COR-L47 (cell line): ENCODE results near the gene SETBP1.
"Not testable (repeated sequence)": the region's sequence is repeated elsewhere in the genome, so short reads cannot be mapped to it uniquely, and the experiment has no call there.

Experiments used
- DNase-seq: peaks from one replicate; lab custom pipeline; 2025; lab: John Stamatoyannopoulos, UW

Gene SETBP1

DNA sequence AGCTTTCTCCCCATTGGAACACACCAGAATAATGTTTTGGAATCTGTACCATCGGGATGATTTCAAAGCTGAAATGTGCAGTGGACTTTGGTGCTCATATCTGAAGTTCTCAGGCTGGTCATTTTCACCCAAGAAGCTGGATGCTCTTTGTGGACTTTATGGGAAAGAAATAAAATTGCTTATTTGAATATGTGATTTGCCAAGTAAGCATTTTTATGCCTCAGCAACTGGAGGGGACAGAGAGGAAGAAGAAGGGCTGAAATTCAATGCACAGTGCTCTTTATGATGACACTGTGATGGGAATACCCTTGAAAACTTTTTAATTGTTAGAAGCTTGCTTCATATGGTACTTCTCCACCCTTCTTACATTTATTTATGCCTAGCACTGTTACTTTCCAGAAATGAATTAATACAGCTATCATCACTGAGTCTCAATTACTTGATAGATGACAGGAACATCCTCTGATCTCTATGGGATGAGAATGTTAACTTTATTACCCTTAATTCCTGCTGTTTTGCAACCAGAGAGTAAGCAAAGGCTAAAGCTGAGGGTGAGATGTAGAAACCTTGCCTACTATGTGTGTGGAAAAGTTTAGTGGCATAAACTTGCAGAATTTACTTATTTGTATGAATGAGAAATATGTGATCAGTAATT, 23.6 kb downstream of the SETBP1 start:
- no peak for DNase-seq

DNA sequence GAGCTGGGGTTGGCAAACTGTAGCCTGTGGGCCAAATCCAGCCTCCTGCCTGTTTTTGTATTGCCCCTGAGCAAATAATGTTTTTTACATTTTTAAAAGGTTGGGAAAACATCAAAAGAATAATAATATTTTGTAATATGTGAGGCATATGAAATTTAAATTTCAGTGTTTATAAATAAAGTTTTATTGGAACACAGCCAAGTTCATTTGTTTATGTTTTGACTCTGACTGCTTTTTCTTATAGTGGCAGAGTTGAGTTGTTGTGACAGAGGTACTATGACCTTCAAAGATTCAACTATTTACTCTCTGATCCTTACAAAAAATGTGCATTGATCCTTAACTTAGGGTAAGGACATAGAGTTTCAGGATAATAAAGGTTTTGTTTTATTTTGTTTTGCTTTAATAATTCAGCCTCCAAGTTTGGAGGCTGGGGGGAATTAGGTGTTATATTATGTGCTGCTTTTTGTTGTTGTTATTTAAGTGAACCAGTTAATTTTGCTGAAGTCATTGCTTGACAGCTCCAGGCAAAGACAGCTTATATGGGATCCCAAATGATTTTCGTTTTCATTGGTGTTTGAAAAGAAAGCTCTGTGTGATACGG, 24.5 kb downstream of the SETBP1 start:
- no peak for DNase-seq

DNA sequence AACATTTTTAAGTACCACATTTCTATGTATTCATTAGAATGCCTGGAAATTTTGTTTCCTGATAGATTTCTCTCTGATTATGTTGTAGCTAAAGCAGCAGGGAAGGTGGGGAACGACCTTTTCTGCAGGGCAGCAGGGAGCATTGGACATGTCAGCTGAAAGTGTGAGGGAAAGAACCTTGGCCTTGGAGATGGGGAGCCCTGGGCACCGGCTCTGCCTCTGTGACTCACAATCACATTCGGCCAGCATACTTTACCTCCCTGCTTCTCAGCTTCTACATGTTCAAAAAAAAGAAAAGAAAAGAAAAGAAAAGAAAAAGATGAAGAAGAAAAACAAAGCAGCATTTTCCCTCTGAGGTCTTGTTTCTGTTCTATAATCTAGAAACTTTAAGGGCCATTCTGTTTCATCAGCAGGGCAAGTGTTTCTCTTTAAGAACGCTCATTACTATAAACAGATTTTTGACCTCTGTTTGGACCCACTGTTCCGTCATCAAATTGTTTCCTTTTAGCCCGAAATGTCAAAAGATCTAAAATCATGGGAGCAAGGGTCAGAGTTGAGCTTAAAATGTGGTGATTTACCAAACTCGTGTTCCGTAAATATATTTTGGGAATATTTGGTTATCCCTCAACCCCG, 27.9 kb downstream of the SETBP1 start:
- no peak for DNase-seq

DNA sequence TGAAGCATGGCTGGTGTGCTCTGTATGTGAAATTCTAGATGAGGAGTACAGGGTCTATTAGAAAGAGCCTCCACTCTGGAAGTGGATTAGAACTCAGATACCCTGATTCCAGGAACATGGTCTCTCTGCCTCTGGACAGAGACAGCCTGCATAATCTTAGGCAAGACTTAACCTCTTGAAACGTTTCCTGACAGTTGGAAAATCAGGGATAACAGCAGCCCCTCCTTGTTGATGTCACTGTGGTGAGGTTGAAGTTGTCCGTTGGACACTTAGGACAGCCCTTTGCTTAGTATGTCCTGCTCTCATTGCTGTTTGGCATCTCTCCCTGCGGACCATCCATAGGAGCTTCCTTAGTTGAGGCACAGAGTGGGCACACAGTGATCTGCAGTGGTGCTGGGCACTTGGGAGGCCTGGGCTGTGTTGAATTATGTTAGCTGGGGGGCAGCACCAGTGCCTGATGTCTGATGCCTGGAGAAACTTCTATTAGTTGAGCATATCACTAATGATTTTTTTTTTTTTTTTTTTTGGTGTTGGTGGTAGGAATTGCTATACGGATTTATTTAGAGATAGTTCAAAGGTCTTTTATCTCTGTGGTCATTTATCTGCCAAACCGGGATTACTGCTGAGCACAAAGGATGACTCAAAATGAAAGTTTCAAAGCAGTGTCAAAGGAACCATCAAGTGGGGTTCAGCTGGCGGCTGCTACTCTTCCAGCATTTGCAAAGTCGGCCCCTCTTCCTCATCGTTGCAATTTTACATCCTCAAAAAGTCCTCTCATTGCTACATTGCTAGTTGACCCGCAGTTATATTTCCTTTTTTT, 28.8 kb downstream of the SETBP1 start:
- no peak for DNase-seq

DNA sequence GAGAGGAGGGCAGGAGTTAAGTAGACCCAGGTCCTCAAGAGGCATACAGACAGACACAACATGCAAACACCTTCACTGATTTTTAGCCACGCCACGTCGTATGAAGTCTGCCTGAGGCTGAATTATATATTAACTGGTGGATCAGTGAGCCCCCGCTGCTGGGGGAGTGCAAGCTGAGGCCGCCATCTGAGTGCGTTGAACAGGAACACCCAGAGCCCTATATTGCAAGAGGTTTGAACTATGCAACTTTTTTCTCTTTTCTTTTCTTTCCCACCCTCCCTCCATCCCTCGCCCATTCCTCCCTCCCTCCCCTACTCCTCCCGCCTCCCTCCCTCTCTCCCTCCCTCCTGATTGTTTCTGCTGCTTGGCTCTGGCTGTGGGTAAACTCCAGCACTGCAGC, 30.2 kb downstream of the SETBP1 start:
- DNase-seq: no peak

DNA sequence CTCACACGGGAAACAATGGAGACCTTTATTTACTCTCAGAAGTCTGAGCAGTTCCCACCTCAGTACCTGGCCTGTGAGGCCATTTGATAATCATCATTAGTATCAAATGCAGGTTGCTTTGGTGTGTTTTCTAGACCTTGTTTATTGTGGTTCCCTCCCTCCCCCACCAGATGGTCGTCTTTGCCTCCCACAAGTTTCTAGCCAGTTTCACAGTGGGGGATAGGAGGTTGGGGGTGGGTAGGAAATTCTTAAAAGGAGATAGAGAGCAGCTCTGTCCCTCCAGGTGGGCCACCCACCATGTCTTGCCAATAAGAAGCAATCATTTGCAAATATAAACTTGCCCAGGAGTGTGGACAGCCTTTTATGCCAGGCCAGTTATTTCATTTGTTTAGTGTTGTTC, 31.3 kb downstream of the SETBP1 start:
- DNase-seq: no peak

DNA sequence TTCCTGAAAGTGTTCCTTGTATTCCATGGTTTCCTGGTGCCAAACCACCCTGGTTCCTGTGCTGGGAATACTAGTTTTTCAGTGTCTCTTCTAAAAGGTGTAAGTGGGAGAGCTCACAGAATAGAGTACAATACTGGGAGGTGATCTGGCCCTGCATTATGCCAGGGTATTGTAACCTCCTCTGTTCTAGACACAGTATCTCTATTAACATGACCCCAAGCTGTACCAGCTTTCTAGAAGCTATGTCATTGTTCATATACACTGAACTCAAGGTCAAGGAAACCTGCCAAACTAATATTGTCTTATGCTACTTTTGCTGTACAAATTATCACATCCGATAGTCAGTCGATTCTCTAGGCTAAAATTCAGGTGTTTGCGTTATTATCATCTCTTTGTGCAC, 32.7 kb downstream of the SETBP1 start:
- DNase-seq: no peak

DNA sequence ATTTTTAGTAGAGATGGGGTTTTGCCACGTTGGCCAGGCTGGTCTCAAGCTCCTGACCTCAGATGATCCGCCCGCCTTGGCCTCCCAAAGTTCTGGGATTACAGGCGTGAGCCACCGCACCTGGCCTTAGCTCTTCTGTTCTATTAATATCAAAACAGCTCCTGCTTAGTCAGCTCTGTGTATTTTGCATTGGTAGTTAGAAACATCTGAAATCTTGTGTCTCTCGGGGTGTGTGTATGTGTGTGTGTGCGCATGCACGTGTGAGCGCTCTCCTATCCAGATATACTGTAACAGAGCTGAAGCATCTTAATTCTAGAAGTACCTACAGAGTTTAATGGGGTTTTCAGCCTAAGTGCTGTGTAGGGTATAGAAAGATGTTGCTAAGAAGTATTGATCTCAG, 33.7 kb downstream of the SETBP1 start:
- no peak for DNase-seq

DNA sequence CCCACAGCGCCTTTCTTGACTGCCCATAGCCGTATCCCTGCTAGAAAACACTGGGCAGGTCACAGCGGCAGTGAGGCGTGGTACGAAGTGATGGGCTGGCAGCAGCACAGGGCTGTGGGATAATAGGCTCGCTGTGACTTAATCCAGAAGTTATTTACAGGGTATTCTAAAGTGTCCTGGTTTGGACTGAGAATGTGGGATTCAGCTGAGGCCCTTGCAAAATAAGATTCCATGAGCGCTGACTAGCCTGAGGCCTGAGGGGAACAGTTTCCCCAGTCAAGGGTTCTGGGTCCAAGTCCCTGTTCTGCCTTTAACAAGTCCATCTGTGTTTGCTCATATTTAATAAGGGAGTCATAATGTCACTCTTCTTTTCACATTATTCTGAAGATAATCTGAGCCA, 34.6 kb downstream of the SETBP1 start:
- DNase-seq: no peak

DNA sequence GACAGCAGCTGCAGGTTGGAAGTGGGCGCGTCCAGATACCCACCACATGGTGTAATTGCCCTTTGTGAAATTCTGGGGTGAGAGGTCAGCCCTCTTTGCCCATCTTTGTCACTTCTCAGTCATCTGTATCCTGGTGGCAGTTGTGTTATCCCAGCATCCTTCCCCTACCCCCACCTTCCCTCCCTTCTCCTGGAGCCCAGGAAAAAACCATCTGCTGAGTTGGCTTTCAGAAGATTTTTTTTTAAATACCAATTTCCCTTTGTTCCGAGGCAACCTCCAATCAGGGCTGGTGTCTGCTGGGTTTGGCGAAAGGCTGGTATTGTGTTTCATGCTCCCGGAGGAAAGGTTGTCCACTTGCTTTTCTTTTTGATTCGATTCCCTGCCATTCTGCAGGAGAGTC, 35.2 kb downstream of the SETBP1 start:
- DNase-seq: peak; percentile 82

DNA sequence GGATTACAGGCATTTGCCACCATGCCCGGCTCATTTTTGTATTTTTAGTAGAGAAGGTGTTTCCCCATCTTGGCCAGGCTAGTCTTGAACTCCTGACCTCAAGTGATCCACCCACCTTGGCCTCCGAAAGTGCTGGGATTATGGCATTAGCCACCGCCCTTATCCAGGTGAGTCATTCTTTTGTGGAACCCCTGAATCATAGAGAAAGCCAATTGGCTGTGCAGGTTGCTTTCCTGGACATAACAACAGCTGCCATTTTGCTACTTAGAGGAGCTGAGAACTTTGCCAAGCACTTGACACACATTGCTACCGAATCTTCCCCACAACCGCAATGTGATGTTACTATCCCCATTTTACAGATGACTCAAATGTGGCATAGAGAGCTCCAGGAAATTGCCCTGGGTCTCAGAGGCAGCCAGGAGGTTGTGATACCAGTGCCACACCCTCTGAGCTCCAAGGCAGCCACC, 36.0 kb downstream of the SETBP1 start:
- no peak for DNase-seq

DNA sequence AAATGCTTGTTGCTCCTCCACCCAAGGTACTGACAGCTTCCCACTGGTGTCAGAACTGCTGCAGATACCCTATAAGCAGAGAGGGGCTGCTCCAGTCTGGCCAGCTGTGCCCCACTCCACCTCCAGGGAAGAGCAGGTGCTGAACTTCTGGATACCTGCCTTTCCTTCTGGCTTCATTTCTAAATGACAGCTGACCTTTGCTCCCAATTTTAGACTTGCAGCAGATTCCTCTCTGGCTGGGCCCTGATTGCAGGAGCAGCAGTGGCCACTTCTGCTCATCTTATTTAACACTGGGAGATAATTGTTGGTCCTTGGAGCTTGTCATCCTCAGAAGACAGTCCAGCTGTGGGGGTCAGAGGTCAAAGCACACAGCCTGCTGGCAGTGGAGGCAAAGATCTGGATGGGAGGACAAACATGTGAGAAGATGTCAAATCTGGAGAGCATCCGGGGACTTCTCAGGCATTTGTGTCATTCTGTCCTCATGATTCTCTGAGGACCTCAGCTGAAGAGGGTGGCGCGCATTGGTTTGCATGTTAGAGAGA, 38.9 kb downstream of the SETBP1 start:
- no peak for DNase-seq

DNA sequence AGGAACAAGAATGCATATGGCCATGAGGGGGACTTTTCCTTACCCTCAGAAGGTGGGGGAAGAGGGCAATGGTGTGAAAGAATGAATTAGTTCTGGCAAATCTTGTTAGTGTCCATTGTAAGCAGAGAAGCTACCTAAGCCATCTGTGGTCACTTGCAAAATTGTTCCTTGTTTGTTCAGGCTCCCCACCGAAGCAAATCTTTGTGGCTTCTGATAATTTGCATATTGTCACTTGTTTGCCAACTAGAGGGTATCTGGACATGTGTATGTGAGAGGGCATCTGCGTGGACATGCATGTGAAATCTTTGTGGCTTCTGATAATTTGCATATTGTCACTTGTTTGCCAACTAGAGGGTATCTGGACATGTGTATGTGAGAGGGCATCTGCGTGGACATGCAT, 41.1 kb downstream of the SETBP1 start:
- DNase-seq: not testable (repeated sequence)

DNA sequence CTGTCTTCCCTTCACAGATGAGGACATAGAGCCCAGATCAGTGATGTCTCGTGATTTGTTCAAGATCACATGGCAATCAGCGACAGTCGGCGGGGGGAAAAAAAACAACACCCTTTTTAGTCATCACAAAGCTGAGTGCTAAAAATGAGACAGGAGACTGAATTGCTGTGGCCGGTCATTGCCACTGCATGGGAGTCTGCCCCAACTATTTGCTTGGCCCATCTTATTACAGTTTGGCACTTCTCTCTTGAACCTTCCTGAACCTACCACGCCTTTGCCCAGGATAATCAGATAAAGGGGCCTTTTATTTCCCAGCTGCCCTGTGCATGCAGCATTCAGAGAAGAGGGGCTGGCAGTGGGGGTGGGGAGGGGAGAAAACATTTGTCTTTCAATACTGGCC, 42.7 kb downstream of the SETBP1 start:
- no peak for DNase-seq

DNA sequence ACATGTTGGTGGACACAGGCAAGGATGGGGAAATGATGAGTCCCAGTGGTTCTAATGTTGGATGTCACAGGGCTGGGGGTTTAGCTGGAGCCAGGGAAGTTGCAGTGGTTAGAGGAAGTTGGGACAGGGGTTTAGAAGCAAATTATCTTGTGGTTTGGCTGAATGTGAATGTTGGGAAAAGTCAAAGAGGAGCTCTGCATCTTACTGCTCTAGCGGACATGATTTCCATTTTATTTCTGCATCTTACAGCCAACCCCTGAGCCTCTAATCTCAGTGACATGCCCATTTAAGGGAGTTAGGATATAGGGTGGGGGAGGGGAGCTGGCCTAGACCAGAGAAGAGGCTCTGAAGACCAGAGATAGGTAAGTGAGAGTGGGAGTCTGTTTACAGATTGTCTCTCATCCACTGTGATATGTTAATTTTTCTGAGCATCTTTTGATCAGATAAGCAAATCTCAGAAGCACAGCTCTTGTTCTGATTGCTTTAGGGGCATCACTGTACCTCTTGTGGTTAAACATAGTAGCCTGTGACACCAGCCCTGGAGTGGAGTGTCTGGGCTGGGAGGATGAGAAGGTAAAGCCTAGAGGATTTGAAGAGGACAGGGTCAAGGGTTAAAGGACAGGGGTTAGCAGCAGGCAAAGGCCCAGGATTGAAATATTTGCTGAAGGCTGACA, 43.6 kb downstream of the SETBP1 start:
- no peak for DNase-seq

DNA sequence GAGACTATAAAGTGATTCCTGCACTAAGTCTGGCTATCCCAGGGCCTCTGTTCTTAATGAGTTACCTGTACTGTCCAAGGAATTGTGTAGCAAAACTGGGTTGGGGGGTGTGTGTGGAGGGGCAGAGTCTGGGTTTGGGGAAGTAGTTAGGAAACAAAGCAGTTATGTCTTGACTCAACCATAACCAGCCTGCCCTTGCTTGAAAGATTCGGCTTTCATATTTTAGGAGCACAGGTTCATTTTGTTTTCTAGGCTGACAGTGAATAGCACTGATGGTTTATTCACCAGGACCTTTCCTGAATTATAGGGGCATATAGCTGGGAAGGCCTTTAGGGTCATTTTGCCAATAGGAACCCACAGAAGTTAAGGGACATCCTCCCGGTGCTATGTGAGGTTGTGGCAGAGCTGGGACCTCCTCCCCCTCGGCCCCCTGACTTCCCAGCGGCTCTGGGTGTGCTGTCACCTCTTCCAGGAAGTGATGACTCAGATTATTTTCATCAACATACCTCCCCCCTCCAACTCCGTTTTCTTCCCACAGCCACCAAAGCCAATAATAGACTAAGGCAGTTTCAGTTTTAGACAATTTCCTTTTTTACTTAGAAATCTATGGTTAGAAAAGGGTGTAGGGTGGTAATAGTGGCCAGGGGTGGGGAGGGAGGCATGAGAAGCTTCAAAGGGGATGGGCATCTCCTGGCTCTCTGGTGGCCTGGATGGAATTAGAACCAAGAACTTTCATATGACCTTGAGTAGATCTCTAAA, 44.8 kb downstream of the SETBP1 start:
- DNase-seq: no peak

DNA sequence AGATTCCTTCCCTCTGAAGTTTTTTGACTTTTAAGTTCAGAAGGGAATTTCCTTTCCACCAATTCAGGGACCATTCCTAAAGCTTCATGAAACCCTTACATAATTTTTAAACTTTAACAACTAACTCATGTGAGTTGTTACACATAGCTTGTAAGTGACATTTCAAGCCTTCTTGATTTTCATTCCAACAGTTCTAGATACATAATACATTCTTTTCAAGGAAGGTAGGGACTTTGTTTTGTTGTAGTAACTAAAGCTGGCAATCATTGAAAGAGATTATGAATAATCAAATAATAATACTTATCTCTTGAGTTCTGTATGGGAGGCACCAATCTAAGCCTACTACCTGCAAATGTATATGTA, 45.4 kb downstream of the SETBP1 start:
- DNase-seq: no peak

DNA sequence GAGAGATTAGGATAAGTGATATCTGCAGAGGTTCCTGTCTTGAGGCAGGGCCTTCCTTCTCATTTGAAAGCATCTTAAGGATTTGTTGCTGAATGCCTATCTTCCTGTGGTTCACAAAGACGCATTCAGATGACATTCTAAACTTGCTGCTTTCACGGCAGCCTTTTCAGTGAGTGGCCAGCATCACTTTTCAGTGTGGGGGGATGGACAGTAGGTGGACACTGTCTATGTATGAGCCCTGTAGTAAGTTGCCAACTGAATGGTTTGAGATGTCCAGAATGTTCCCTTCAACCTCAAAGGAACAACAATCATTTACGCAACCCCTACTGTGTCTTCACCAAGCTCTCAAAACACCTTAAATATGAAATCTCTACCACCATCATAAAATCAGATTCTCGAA, 46.6 kb downstream of the SETBP1 start:
- DNase-seq: no peak

DNA sequence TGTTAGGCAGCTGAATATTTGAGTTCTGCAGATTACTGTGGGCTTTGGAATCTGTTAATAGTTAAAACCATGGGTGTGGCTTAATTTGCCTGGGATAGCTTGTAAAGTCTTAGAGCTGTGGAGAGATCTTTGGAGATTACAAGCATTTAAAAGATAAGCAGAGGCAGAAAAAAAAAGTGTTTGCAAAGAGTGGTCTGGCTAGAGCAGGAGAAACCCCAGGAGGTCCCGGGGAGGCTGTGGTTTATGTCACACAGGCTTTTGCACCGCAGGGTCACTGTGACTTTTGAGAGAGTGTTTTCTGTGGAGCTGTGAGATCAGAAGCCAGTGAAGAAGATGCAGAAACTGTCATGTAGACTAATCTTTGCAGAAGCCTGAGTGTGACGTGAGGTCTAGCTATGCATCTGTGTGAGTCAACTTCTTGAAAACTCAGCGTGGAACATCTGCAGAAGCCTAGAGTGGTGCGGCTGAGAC, 49.0 kb downstream of the SETBP1 start:
- no peak for DNase-seq

DNA sequence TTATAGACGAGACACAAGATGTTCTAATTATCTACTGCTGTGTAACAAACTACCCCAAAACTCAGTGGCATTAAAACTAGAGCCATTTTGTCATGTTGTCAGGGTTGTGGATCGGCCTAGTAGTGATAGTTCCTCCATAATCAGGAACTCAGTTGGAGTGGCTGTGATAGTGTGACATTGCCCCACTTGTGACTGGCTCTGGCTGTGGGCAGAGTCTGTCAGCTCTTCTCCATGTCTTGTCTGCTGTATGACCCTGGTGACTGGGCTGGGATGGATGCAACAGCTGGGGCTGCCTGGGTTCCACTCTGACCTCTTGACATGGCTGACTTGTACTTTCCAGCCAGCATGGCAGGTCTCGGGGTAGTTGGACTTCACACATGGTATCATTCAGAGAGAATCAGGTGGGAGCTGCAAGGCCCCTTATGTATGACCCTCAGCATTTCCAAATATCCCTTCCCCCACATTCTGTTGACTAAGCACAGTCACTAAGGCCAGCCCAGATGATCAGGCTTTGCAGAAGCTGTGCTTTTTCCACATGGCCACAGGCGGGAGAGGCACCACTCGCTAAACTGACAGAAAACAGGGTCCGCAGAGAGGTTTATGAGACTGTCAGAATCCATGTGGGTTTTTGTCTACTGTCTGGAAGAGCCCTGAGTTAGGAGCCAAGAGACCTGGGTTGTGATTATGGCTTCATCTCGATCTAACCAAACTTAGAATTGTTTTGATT, 50.3 kb downstream of the SETBP1 start:
- DNase-seq: no peak
